Measurements from ENCODE around the gene FARSB.
A peak's percentile ranks its signal among the peaks of the same experiment; 100 is the strongest.
"Not testable (repeated sequence)": the region's sequence is repeated elsewhere in the genome, so short reads cannot be mapped to it uniquely, and the experiment has no call there.

Gene FARSB

DNA sequence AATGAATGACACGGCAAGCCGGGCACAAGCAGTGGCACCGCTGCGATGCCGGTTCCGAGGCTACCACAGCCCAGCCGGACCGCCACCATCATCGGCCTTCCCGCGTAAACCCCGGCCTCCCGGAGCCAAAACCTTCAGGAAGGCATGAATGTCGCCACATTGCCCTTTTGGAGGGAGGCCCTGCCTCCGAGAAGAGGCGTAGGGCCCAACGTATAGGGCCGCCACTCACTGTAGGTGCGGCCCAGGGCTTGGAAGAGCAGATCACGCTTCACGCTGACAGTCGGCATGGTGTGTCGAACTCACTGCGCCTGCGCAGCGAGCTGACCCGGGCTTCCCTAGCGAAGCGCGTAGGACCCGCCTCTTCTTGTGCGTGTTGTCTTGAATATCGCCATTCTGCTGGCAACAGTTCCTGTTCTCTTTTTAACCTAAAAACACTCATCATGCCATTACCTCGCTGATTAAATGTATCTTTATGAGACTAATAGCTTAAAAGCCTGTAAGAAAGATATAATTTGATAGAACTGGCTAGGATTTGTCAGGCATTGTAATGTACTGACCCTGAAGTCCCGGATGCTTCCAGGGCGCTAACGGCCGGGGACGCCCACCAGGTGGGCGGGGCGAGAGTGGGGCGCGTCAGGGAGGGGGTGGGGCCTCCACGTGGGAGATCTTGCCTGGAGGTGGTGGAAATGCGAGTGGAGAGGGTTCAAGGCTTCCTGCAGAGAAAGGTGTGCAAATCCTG, at the start of gene FARSB:
Gene FARSB (minus strand): TSS at position 306 of the 739 bp plus-strand sequence. CDS start 19 bp downstream, at position 287.
- peak; percentile 98 for DNase-seq (ENCODE audit: low spot score)

DNA sequence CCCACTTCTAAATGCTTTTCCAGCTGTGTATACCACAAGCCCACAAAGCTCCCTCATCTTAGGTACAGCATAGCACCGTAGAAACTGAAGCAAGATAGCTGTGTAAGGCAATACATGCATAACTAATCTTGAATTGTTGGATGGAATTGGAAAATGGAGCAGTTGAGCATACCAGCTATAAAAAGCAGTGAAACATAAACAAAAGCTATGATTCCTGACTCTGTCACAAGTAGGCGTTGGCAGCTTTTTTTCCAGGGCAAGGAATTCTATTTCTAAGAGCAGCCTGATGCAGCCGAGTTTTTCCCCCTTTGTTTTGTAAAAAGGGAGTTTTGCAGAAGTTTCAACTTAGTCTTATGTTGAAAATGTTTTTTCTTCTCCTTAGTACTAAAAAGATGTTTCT, 48.0 kb upstream of the FARSB start:
- DNase-seq (ENCODE audit: low spot score): peak; percentile 22

DNA sequence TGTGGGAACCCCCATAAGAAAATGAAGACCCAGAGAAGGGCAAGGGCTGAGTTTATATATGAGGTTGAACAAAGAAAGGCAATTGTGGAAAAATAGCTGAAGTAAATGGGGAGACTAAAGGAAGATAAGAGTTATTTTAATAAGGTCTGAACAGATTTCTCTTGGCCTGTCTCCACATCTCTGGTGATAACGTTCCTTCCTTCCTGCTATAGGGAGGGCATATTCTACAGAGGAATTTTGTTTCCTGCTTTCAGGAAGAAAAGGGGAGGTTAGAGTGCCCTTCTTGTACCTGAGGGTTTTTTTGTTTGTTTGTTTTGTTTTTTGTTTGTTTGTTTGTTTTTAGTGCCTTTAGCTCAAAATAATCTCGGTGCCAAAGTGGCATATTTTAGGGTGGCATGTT, 47.2 kb upstream of the FARSB start:
- DNase-seq (ENCODE audit: low spot score): no peak

DNA sequence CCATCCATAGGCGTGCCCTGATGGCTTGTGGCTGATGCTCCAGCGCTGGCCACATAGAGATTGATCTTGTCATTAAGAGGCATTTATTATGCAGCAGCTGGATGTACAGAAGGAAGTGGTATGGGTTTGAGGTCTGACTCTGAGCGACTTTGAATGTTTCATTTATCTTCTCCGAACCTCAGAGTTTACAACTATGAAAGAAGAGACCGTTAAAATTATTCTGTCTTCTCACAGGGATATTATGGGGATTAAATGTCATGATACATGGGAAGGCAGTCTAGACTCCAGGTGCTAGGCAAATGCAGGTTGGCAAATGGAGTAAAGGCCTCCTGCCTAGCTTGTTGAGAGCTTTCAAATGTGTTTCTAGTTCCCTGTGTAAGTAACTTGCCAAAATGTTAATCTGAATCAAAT, 45.8 kb upstream of the FARSB start:
- no peak for DNase-seq (ENCODE audit: low spot score)

DNA sequence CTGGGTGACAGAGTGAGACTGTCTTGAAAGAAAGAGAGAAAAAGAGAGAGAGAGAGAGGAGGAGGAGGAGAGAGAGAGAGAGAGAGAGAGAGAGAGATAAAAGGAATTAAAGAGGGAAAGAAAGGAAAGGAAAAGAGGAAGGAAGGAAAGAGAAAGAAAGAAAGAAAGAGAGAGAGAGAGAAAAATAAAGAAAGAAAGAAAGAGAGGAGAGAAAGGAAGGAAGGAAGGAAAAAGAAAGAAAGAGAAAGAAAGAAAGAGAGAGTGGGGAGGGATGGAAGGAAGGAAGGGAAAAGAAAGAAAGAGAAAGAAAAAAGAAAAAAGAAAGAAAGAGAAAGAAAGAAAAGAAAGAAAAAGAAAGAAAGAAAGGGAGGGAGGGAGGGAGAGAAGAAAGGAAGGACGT, 45.3 kb upstream of the FARSB start:
- DNase-seq (ENCODE audit: low spot score): no peak

DNA sequence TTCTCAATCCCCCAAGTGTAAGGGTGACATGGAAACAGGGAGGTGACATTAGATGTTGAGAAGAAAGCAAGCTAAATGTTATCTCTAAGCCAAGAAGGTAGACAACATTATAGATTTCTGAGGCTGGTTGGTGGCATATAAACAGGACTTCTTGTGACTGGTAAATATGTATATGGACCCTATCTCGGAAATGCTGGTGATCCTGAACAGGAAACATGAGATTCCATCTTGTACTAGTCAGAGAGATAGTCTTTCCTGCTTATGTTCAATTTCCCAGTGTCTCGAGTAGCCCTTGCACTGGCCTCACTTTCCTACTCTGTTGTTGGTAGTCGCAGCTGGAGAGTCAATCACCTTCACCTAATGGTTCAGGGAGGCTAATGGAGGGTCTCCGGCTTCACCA, 42.4 kb upstream of the FARSB start:
- no peak for DNase-seq (ENCODE audit: low spot score)

DNA sequence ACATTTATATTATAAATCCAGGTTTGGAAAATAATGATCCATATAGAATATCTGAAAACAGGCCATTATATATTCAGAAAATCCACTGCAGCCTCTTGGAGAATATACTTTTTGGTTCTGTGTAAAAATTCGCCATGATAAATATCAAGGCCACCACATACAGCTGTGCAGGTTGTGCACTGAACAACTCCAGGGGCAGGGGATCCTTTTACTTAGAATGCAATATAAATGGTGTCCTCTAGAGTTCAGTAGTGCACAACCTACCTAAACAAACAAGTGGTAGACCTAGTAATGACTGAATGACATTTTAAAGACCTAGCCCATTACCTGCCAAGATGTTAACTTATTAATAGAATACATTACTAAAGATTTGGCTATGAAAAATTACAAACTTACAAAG, 37.9 kb upstream of the FARSB start:
- peak; percentile 8 for DNase-seq (ENCODE audit: low spot score)

DNA sequence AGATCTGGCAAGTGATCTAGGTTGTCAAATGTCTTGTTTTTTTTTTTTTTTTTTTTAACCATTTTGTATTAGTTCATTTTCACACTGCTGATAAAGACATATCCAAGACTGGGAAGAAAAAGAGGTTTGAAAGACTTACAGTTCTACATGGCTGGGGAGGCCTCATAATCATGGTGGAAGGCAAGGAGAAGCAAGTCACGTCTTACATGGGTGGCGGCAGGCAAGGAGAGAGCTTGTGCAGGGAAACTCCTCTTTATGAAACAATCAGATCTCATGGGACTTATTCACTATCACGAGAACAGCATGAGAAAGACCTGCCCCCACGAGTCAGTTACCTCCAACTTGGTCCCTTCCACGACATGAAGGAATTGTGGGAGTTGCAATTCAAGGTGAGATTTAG, 37.5 kb upstream of the FARSB start:
- not testable (repeated sequence) for DNase-seq (ENCODE audit: low spot score)

DNA sequence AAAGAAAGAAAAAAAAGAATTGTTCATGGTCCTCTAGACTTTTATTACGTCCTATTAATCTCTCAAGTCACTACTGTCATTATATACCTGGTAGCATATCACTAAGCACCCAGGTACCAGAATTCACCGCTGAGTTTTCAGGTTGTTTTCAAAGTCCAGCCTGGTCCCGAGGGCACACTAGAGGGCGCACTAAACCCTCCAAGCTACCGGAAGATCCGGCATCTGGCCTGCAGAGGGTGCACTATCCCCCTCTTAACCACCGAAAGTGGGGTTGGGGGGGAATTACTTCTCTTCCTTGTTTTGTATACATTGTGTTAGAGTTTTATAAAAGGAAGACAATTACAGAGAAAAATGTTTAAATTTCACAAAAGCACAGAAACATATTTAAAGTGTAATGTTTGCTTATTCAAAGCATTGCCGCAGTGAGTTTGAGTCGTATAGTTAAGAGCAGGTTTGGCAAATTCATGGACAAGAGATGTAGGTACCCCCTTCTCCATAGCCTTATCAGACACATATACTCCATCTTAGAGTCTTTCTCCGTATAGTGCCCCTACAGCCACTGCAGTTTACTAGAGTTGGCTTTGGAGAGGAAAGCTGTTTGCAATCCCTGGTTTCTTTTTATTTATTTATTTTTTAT, 34.8 kb upstream of the FARSB start:
- DNase-seq (ENCODE audit: low spot score): peak; percentile 90

DNA sequence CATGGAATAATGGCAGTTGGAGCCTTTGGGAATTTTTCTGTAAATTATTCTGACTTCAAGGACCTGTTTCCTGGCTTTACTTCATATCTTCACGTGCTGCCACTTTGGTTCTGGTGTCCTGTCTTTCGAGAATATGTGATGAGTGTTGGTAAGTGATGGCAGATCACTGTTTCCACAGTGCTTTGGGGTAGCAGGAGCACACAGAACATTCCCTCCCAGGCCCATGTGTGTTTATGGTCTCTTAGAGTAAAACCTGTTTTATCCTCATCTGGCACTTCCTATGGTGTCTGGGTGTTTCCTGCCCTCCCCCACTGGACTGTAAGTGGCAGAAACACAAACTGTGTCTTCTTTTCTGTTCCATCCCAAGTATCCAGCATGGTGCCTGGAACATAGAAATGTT, 33.4 kb upstream of the FARSB start:
- no peak for DNase-seq (ENCODE audit: low spot score)

DNA sequence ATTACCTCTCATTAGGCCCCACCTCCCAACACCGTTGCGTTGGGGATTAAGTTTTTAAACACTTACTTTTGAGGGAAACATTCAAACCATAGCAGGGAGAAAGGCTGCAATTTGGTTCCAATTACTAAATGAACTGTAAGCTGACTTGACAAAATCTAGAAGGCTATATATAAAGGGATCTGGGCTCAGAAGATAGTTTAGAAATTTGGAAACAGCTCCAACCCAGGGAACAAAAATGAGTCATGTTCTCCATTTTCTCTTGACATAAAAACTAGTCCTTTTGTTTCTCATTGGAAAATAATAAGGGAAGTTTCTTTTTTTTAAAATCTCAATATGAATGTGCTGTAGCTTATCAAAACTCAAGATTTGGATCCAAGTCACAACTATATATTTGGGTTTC, 33.0 kb upstream of the FARSB start:
- peak; percentile 42 for DNase-seq (ENCODE audit: low spot score)

DNA sequence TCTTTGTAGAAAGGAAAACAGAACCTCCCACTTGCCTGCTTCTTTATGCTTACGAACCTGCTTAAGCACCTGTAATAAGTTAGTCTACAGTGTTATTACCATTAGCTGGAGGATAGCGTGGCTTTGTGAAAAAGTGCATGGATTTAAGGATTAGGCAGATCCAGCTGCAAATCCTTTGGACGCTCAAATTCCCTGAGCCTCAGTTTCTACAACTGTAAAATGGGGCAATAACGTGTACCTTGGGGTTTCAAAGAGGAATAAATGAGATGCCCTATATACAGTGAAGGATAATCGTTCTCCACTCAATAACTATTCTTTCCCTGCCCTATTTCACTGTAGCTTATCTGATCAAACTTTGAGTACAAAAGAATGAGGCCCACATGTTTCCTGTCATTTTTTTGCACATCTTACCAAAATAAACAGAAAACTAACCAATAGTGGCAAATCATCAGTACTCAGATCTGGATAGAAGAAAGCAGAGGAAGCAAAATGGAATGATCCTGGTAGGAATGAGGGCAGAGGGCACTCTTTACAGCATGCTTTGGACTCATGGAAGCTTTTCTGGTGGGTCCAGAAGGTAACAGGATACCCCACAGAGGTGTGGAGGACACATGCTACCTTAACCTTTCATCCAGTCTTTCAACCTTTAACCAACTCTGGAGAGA, 30.3 kb upstream of the FARSB start:
- DNase-seq (ENCODE audit: low spot score): no peak

DNA sequence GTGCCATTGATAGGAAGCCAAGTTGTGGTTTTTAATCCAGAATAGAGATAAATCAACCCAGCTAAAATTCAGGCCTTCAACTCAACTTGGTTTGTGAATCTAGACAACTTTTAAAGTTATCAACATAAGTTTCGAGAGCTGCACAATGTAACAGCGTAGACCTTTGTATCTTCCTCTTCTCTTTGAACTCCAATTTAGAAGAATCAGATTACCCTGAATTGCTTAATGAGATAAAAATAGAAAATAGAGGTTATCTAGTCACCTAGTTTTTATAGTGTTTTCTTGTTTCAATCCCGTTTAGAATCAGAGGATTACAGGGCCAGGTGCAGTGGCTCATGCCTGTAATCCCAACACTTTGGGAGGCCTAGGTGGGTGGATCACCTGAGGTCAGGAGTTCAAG, 27.9 kb upstream of the FARSB start:
- DNase-seq (ENCODE audit: low spot score): no peak

DNA sequence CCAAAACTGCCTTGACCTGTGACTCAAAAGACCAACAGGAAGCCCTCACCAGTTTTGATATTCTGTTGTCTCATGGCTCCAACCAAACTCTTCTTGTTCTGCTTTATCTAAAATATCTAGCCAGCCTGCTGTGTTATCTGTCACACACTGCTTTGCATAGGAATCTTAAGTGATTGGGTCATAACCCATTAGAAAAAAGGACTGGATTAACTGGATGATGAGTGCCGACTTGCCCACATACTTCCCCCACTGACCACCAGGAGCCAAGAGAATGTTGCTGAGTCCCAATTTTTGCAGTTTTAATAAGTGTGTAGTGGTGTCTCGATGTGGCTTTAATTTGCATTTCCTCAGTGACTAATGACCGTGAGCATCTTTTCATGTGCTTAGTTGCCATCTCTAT, 22.1 kb upstream of the FARSB start:
- no peak for DNase-seq (ENCODE audit: low spot score)

DNA sequence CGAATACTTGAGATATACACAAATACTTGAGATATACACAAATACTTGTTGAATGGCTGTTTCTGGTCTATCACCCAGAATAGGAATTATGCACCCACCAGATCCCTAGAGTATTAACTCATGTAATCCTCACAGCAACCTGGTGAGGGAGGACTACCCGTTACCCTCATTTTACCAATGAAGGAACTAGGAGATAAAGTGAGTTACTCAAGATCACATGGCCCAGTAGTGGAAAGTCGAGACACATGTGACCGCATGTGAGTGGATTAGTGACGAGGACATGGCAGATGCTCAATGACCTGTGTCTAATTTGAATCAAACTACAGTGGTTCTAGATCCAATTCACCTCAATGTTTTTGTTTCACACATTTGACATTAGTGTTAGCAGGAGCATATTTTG, 18.0 kb upstream of the FARSB start:
- no peak for DNase-seq (ENCODE audit: low spot score)

DNA sequence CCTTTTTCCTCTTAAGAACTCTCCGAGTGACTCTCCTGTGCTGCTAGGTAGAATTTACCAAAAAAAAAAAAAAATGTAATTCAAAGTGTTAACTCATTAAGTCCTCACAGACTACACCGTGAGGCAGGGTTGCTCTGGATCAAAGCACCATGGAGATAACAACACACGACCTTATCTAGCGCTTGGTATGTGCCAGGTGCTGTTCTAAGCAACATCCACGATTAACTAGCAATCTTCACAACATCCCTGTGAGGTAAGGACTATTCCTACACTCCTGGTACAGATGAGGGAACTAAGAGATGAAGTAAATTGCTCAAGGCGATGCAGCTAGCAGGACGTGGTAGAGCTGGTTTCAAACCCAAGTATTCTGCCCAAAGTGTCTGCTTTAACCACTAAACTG, 17.4 kb upstream of the FARSB start:
- DNase-seq (ENCODE audit: low spot score): no peak

DNA sequence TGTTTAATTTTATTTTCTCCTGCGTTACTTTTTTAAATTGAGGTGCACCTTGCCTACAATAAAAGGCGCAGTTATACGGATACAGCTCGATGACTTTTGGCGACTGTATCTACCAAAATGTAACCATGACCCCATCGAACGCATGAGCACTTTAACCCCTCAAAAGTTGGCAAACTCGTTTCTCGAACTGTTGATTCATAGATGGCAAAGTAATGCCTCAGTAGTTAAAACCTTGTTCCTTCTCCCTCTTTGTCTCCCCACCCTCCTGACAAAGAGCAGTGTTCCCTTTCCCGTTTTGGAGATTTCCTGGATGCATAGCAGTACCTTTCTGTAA, 16.1 kb upstream of the FARSB start:
- DNase-seq (ENCODE audit: low spot score): no peak

DNA sequence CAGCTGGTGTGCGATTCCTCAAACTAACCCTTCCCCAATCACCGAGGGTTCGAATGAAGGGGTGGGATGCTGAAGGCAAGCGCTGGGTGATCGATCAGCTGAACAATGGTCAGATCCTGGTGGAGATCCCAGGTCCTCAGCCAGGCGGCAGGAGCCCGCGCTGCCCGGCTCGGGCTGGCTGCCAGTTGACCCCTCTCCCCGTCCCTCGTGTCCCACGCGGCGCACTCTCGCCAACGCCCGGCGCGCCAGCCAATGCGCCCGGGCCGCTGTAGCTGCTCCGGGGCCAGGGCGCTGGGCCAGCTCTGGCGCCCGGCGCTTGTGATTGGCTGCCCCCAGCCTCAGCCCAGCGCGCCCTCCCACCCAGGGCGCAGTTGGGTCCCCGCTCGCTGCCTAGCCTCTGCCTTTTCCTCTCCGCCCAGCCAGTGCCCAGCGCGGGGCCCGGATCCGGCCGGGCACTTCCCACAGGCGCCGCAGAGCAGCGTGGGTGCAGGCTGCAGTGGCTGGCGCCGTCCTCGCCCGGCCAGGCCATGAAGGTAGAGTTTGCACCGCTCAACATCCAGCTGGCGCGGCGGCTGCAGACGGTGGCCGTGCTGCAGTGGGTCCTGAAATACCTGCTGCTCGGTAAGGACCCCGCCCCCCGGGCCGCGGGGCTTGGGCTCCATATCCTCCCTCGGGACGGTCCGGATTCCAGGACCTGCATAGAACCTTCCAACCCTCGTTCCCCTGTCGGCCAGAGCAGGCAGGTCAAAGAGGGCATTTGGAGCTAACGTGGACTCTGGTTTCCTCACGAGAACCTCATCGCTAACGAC, 15.6 kb upstream of the FARSB start, which contains the start of gene MOGAT1:
Gene MOGAT1 (plus strand): TSS at position 400 of the 809 bp plus-strand sequence. CDS start 128 bp downstream, at position 528.
- peak; percentile 31 for DNase-seq (ENCODE audit: low spot score)

DNA sequence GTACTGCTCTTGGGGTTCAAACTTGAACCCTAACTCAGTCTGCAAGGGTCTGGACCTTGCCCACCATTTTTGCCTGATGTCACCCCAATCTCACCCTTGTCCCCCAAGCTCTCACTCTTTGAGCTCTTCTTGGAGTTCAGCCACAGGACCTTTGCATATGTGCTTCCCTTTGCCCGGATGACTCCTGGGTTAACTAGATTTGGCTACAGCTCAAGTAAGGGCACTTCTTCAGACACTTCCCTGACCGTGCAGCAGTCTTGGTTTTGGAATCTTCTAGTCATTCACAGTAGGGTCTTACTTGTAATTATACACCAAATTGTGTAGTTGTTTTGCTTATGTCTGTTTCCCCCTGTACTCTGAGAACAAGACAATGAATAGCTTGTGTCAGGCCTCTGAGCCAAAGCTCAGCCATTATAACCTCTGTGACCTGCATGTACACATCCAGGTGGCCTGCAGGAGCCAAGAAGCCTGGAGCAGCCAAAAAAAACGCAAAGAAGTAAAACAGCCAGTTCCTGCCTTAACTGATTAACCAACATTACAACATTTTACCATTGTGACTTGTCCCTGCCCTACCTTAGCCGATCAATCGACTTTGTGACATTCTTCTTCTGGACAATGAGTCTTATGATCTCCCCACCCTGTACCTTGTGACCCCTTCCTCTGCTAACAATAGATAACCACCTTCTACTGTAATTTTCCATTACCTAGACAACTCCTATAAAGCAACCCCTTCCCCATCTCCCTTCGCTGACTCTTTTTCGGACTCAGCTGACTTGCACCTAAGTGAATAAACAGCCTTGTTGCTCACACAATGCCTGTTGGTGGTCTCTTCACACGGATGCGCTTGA, 14.5 kb upstream of the FARSB start:
- DNase-seq (ENCODE audit: low spot score): no peak

DNA sequence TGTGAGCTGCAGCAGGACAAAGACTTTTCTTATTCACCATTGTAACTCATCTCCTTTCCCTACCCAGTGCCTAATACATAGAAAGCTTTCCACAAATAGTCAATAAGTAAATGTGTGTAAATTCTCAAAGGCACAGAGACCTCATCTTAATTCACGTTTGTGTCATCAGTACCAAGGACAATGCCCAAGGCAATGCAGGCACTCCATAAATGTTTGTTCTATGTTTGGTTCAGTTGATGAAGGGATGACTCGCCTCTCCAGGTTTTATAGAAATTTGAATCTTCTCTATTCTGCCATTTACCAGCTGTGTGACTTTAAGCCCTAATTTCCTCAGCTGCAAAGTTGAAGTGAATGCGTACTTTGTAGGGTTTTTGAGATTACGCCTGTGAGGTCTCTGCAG, 13.5 kb upstream of the FARSB start:
- DNase-seq (ENCODE audit: low spot score): no peak

DNA sequence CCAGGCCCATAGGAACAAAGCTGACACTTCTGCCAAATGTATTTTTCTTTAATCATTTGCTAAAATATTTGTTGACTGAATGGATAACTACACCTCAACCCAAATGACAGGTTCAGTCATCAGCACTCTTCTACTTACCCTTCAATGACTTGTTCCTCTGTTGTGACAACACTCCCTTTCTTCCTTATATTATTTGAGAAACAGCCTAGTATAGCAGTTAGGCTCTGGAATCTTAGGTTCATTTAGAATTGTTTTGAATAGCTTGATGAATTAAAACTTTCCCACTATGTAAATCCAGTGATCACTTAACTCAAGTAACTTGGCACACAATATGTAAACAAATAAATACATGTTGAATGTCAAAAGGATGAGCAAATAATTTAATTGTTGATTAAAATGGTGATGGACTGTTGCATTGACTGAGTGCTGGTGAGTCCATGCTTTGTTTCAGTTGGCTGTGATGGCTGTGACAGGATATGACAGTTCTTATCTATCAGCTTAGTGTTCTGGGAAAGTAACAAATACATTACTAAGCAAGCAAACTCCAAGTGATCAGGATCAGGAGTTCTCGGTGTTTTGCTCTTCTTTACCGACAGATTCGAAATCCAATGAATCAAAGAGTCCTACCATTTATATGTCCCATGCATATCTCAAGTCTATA, 12.7 kb upstream of the FARSB start:
- no peak for DNase-seq (ENCODE audit: low spot score)

Data from AG08395 (cell line).